Activated CD4-positive, alpha-beta memory T cell treated with anti-CD3 and anti-CD28 coated beads, Interleukin-2, amount 10 ng/mL, durations not matched to agents 7 days and 5 days (primary cell): ENCODE measurements around the gene FANCE. TPM values are rescaled to one million over a fixed set of nuclear protein-coding genes. Genes with fewer than 3 reads are reported as not detected.

Source experiments
- CTCF ChIA-PET: fragments of 350-600 bp; sonication (Branson Sonifier 250); formaldehyde crosslinking; loops from one replicate; lab custom pipeline; 2021; ENCODE audit warnings: antibody characterized with exemption, inconsistent platforms; lab: Charles Lee
- POLR2A ChIA-PET: fragments of 350-600 bp; sonication (Branson Sonifier 250); formaldehyde crosslinking; loops from one replicate; lab custom pipeline; 2021; ENCODE audit warnings: antibody characterized with exemption; lab: Charles Lee
- DNase-seq: peaks from one replicate; pipeline ENCODE4 v3.0.0-alpha.2; 2020
- H3K27ac Mint-ChIP-seq: one replicate; pipeline ENCODE4 v1.8.0; 2021; ENCODE audit warnings: mild to moderate bottlenecking, mixed read lengths
- H3K27me3 Mint-ChIP-seq: one replicate; pipeline ENCODE4 v1.8.0; 2021; ENCODE audit warnings: mixed read lengths
- H3K36me3 Mint-ChIP-seq: one replicate; pipeline ENCODE4 v1.8.0; 2021; ENCODE audit warnings: low read depth, mixed read lengths
- H3K4me1 Mint-ChIP-seq: one replicate; pipeline ENCODE4 v1.8.0; 2021; ENCODE audit warnings: mixed read lengths
- H3K4me3 Mint-ChIP-seq: one replicate; pipeline ENCODE4 v1.8.0; 2021; ENCODE audit warnings: mild to moderate bottlenecking, mixed read lengths
- H3K9me3 Mint-ChIP-seq: one replicate; pipeline ENCODE4 v1.8.0; 2021; ENCODE audit warnings: mixed read lengths
- total RNA-seq, 2 experiments: library from RNA; stranded (reverse); gene quantifications; one replicate each; pipeline ENCODE4 v1.2.3, GENCODE V29; 2021

Gene FANCE
- total RNA-seq, 2 experiments from 2014 or later: 10.3 to 10.4 TPM

DNA sequence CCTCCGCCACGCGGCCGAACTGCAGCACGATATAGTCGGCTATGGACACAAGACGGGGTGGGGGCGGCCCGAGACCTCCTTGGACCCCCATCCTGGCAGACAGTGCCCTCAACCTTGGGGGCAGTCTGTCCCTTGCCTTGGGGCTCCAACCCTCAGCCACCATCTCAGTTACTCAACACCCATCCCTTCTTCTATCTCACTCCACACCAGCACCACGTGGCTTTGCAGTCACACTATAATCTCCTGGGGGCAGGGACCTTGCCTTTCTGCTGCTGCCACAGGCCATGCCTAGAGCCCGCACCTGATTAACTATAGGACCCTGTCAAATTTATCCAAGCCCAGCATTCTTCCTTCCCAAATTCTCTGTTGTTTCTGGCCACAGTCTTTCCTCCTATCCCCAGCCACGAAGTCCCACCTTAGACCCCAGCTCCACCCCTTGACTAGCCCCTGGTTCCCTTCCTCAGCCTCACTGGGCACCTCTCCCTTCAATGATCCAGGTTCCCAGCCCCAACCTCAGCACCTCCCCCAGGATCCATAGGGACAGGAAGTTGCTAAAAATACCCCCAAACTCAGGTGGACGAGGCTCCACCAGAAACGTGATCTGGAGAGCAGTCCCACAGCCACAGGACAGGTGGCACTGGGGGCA is 46.4 kb downstream of the FANCE start:
- Mint-ChIP-seq H3K4me1 (peaks cover 13% of the 10 kb centered on the region), H3K27me3 (peaks cover 42% of the 10 kb centered on the region), H3K9me3 (no peaks in the 10 kb centered on the region), H3K4me3 (peak overlapping the region; percentile 67), H3K27ac (no peak overlapping the region), H3K36me3 (no peaks in the 10 kb centered on the region)
- DNase-seq: no peak
- ChIA-PET CTCF (interaction anchor here (0.6 kb wide), 1 partner anchor 32 kb away, joined by 3 read pairs; no protein-coding TSS in a partner anchor), POLR2A (interaction anchor here (0.9 to 1.0 kb wide), 3 partner anchors 14 to 203 kb away, joined by 3 read pairs; partner anchors contain the start of gene DEF6)

DNA sequence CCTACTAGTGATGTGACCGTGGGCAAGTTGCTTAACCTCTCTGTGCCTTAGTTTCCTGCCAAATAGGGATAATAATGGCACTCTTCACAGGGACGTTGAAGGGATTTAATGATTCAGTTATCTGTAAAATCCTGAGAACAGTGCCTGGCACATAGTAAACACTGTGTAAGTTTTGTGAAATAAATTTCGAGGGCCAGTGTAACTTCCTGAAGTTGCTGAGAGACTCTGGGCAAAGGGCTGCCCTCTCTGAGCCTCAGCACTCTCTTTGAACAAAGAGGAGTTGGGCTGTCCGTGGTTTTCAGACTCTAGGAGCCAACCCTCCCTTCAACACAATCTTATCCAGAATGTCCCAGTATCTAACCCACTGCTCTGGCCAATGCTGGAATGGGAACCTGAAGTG is 47.2 kb downstream of the FANCE start:
- no peaks in the 10 kb centered on the region for H3K9me3 Mint-ChIP-seq
- ChIA-PET CTCF (no interaction called here), POLR2A (interaction anchor here (1.0 kb wide), 1 partner anchor 204 kb away, joined by 3 read pairs; no protein-coding TSS in a partner anchor)
- H3K36me3 Mint-ChIP-seq: no peaks in the 10 kb centered on the region
- no peak overlapping the region for H3K27ac Mint-ChIP-seq
- H3K27me3 Mint-ChIP-seq: peaks cover 42% of the 10 kb centered on the region
- H3K4me1 Mint-ChIP-seq: peaks cover 10% of the 10 kb centered on the region
- no peak overlapping the region for H3K4me3 Mint-ChIP-seq
- DNase-seq: no peak

DNA sequence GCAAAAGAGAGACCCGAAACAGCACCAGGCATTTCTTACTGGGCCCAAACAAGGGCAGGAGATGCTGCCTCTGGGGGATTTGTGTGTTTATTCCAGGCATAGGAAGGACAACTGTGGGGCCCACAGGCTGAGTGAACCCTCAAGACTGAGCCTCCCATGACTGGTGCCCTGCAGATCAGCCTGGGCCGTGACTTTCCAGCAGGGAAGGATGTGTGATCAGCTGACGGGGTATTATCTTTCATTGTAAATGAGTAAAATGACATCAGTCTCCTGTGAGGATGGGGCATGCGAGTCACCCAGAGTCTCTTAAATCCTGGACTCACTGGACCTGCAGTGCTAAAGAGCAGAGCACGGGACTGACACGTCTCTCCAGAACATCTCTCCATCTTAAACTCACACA is 48.6 kb downstream of the FANCE start:
- peaks cover 35% of the 10 kb centered on the region for H3K27me3 Mint-ChIP-seq
- no peak overlapping the region for H3K27ac Mint-ChIP-seq
- no peaks in the 10 kb centered on the region for H3K36me3 Mint-ChIP-seq
- no peak for DNase-seq
- H3K4me1 Mint-ChIP-seq: peaks cover 6% of the 10 kb centered on the region
- H3K4me3 Mint-ChIP-seq: no peak overlapping the region
- H3K9me3 Mint-ChIP-seq: no peaks in the 10 kb centered on the region
- ChIA-PET POLR2A (interaction anchor here (0.5 kb wide), 1 partner anchor 61 kb away, joined by 3 read pairs; no protein-coding TSS in a partner anchor), CTCF (interaction anchor here (0.7 kb wide), 1 partner anchor 22 kb away, joined by 4 read pairs; no protein-coding TSS in a partner anchor)

DNA sequence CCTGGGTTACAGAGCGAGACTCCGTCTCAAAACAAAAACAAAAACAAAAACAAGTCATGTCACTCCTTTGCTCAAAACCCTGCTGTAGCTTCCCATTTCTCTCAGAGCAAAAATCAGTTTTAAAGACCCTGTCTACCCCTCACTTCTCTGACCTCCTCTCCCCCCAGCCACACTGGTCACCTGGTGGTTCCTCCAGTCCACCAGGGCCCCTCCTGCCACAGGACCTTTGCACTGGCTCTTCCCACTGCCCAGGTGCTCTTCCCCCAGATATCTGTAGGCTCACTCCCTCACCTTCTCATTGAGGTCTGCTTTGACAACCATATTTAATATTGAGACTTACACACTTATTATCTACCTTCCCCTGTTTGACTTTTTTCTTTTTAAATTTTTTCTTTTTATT is 49.6 kb downstream of the FANCE start:
- Mint-ChIP-seq H3K27ac (no peak overlapping the region), H3K4me1 (peaks cover 6% of the 10 kb centered on the region), H3K27me3 (peaks cover 35% of the 10 kb centered on the region), H3K9me3 (no peaks in the 10 kb centered on the region), H3K36me3 (no peaks in the 10 kb centered on the region), H3K4me3 (no peak overlapping the region)
- DNase-seq: no peak
- CTCF ChIA-PET: interaction anchor here (0.8 kb wide), 1 partner anchor 21 kb away, joined by 3 read pairs; no protein-coding TSS in a partner anchor
- POLR2A ChIA-PET: no interaction called here

DNA sequence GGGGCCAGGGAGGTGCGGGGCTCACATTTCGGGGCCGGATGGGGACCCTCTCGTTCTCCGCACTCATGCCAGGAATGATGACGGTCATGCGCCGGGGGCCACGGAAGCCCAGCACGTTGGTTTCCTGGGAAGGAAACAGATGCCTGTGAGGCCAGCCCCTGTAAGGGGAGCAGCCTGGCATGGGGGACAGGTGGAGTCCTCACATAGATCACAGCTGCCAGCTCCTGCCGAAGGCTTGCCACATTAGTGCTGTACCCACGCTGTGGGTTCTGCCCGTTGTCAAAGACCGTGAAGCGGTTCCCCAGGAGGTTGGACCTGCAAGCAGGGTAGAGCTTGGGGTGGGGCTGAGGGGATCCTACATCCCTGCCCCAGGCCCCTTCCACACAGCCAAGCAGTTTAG is 51.4 kb downstream of the FANCE start:
- no peak for DNase-seq
- Mint-ChIP-seq H3K9me3 (no peaks in the 10 kb centered on the region), H3K27ac (no peak overlapping the region), H3K36me3 (no peaks in the 10 kb centered on the region), H3K4me1 (peaks cover 3% of the 10 kb centered on the region), H3K4me3 (no peak overlapping the region), H3K27me3 (peaks cover 31% of the 10 kb centered on the region)
- ChIA-PET POLR2A (no interaction called here), CTCF (no interaction called here)

DNA sequence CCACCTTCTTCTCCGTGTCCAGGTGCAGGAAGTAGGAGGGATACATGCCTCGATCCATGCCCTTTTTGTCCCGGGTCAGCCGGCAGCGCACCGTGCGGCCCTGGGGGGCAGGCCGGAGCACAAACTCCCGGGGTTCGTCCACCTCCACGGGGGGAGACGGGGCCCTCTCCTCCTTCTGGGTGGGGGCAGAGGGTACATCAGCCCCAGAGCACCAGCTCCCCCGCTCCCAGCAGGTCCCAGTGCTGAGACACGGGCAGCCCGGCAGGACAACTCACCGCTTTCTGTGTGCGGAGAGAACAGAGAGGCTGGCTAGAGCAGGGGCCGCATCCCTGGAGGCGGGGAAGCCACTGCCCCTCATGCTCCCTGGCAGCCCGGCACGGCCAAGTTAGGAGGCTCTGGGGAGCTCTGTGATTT is 53.9 kb downstream of the FANCE start:
- POLR2A ChIA-PET: no interaction called here
- CTCF ChIA-PET: interaction anchor here (0.8 to 1.0 kb wide), 2 partner anchors 16 to 17 kb away, joined by 3 read pairs; no protein-coding TSS in a partner anchor
- no peaks in the 10 kb centered on the region for H3K36me3 Mint-ChIP-seq
- H3K4me1 Mint-ChIP-seq: no peaks in the 10 kb centered on the region
- peaks cover 26% of the 10 kb centered on the region for H3K27me3 Mint-ChIP-seq
- no peak overlapping the region for H3K27ac Mint-ChIP-seq
- no peaks in the 10 kb centered on the region for H3K9me3 Mint-ChIP-seq
- no peak overlapping the region for H3K4me3 Mint-ChIP-seq
- DNase-seq: no peak

DNA sequence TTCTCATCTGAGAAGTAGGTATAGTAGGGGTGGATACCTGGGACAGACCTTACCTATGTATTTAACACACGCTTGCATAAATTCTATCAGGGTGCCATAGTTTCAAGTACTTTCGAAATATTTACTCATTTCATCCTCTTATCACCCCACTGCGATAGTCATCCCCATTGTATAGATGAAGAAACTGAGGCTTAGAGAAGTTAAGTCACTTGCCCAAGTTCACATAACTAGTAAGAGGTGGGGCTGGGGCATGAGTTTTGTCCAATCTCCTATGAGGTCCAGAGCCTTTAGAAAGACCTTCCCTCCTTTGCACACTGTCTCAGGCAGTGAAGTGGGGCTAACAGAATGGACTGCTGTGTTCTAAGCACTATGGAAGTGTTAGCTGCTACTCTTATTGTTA is 54.4 kb downstream of the FANCE start:
- Mint-ChIP-seq H3K4me3 (no peak overlapping the region), H3K9me3 (no peaks in the 10 kb centered on the region), H3K27ac (no peak overlapping the region), H3K27me3 (peaks cover 28% of the 10 kb centered on the region), H3K36me3 (no peaks in the 10 kb centered on the region), H3K4me1 (no peaks in the 10 kb centered on the region)
- POLR2A ChIA-PET: no interaction called here
- CTCF ChIA-PET: interaction anchor here (0.7 kb wide), 1 partner anchor 16 kb away, joined by 3 read pairs; no protein-coding TSS in a partner anchor
- no peak for DNase-seq

DNA sequence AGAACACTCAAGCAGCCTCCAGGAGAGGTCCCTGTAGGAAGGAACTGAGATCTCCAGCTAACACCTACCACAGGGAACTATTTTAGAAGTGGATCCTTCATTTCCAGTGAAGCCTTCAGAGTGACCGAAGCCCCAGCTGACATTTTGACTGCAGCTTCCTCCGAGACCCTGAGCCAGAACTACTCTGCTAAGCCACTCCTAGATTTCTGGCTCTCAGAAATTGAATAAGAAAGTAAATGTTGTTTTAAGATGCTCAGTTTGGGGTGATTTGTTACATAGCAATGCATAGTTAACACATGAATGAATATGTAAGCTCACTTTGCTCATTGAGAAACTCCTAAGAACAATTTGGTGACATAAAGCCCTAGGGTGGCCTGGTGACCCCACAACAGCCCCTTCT is 55.1 kb downstream of the FANCE start:
- Mint-ChIP-seq H3K27ac (no peak overlapping the region), H3K27me3 (peaks cover 24% of the 10 kb centered on the region), H3K36me3 (no peaks in the 10 kb centered on the region), H3K4me1 (no peaks in the 10 kb centered on the region), H3K9me3 (no peaks in the 10 kb centered on the region), H3K4me3 (no peak overlapping the region)
- no peak for DNase-seq
- CTCF ChIA-PET: interaction anchor here (0.6 to 0.7 kb wide), 2 partner anchors 15 to 257 kb away, joined by 3 to 5 read pairs; no protein-coding TSS in a partner anchor
- POLR2A ChIA-PET: no interaction called here

DNA sequence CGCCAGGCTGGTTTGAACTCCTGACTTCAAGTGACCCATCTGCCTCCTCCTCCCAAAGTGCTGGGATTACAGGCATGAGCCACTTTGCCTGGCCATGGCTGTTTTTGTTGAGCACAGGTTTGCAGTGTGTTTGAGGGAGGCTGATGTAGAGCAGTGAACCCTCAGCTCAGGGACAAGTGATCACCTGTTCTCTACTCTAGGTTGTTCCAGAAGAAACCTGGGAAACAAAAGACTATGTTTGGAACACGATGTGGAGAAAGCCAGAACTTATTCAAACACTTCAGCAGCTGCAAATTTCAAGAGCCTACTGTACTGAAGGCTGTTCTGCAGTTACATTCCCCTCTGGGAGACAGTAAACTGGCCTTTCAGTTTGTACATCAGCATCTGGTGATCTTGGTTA is 55.9 kb downstream of the FANCE start:
- H3K36me3 Mint-ChIP-seq: no peaks in the 10 kb centered on the region

DNA sequence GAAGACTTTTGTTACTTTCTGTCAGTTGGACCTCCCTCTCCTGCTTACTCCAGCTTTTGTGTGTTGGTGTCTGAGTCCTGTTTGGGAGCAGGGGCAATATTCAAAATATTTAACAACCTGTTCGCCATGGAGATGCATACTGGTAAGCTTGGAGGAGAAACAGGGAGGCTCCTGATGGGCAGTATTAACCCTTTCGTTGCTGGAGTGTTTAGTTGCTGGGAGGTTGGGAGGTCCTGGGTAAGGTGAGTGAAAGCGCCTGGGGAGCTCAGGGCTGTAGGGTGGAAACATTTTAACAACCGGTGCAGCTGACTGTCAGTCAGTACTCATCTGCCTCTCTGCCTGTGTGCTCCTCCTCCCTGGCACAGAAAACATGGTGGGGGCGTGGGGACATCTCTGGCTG is 56.4 kb downstream of the FANCE start:
- Mint-ChIP-seq H3K27me3 (peaks cover 23% of the 10 kb centered on the region), H3K36me3 (no peaks in the 10 kb centered on the region), H3K27ac (no peak overlapping the region), H3K4me1 (no peaks in the 10 kb centered on the region), H3K4me3 (no peak overlapping the region), H3K9me3 (no peaks in the 10 kb centered on the region)
- DNase-seq: no peak
- ChIA-PET CTCF (interaction anchor here (0.9 to 2.5 kb wide), 2 partner anchors 15 kb away, joined by 3 to 7 read pairs; no protein-coding TSS in a partner anchor), POLR2A (no interaction called here)

More for the DNA sequence above, 55.9 kb downstream of the FANCE start:
- Mint-ChIP-seq H3K27me3 (peaks cover 24% of the 10 kb centered on the region), H3K4me3 (no peak overlapping the region), H3K27ac (no peak overlapping the region), H3K9me3 (no peaks in the 10 kb centered on the region), H3K4me1 (no peaks in the 10 kb centered on the region)
- ChIA-PET POLR2A (no interaction called here), CTCF (interaction anchor here (0.9 kb wide), 1 partner anchor 16 kb away, joined by 3 read pairs; no protein-coding TSS in a partner anchor)
- no peak for DNase-seq

DNA sequence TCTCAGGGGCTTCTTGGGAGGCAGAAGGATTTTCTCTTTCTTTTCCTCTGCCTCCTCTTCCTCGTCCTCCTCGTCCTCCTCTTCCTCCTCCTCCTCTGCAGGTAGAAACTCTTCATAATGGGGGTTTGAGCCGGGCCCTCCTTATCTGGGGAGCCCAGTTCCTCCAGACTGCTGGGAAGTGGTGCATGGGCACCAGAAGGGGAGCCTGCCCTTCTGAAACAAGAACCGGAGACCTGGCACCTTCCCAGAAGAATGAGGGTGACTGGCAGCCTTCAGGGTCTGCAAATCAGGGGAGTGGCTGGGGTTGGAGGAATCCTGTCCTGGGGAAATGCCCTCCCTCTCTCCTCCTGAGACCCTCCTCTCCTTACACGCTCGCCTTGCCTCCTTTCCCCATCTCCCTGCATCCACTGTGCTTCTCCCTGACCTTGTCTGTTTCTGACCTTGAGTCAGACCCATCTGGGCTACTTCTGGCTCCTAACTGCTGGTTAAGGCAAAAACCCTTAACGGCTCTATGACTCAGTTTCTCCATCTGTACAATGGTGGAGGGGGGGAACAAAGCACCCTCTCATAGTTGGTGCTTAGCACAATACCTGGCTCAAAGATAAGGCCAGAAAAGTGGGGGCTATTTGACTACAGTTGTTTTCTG is 58.9 kb downstream of the FANCE start:
- CTCF ChIA-PET: interaction anchor here (2.5 kb wide), 1 partner anchor 12 kb away, joined by 7 read pairs; no protein-coding TSS in a partner anchor
- H3K27me3 Mint-ChIP-seq: peaks cover 26% of the 10 kb centered on the region

DNA sequence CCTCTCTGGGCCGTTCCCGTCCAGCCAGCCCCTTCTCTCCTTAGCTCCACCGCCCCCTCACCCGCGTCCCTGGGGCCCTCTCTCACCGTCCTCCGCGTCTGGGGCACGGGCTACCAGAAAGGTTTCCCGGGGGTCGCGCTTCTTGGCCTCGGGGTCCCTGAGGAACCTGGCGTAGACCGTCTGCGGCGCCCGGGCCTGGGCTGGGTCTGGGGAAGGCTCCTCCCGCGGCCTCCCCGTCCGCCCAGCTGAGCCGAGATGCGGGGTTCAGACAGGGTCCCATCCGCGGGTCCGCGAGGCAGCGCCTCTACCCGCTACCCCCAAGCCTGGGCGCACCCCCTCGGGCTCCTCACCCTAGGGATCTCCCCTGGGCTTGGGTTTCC is 59.4 kb downstream of the FANCE start:
- Mint-ChIP-seq H3K27me3 (peaks cover 23% of the 10 kb centered on the region), H3K4me3 (no peak overlapping the region), H3K27ac (no peak overlapping the region), H3K4me1 (no peaks in the 10 kb centered on the region), H3K9me3 (no peaks in the 10 kb centered on the region), H3K36me3 (no peaks in the 10 kb centered on the region)
- DNase-seq: no peak
- ChIA-PET CTCF (no interaction called here), POLR2A (no interaction called here)

More for the DNA sequence above, 58.9 kb downstream of the FANCE start:
- POLR2A ChIA-PET: interaction anchor here (1.1 kb wide), 1 partner anchor 17 kb away, joined by 3 read pairs; no protein-coding TSS in a partner anchor
- no peaks in the 10 kb centered on the region for H3K9me3 Mint-ChIP-seq
- H3K4me1 Mint-ChIP-seq: no peaks in the 10 kb centered on the region
- DNase-seq: no peak
- H3K4me3 Mint-ChIP-seq: no peak overlapping the region
- no peak overlapping the region for H3K27ac Mint-ChIP-seq
- no peaks in the 10 kb centered on the region for H3K36me3 Mint-ChIP-seq

DNA sequence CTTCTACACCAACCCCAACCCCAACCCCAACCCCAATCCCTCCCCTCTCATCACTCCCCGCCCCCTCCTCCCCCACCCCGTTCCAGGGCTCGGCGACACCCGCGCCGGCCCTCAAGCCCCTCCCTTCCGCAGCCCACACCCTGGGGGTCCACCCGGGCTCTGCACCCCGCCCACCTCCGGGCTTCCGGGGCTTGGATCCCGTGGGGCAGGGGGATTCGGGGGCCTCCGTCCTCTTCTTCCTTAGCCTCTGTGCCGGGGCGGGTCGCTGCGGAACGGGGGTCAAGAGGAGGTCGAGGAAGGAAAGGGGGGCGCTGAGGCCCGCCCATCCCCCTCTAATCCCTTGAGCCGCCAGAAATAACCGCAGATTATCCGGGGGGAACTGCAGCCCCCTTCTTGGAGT is 59.9 kb downstream of the FANCE start:
- Mint-ChIP-seq H3K36me3 (no peaks in the 10 kb centered on the region), H3K27me3 (peaks cover 23% of the 10 kb centered on the region), H3K4me1 (no peaks in the 10 kb centered on the region), H3K4me3 (no peak overlapping the region), H3K9me3 (no peaks in the 10 kb centered on the region), H3K27ac (no peak overlapping the region)
- POLR2A ChIA-PET: no interaction called here
- CTCF ChIA-PET: no interaction called here
- no peak for DNase-seq
